A673 (cell line): Measurements from ENCODE around the gene TNRC6A. TPM values are rescaled to one million over a fixed set of nuclear protein-coding genes. Genes with fewer than 3 reads are reported as not detected.

ENCODE experiments used
- BruUV-seq: library from RNA; stranded (reverse); fragments of 400-500 nt; replicated peaks from 2 replicates; lab custom pipeline; 2021; lab: Mats Ljungman, UMichigan
- CTCF ChIA-PET: fragments of 300-600 bp; sonication (Branson Sonifier 250); formaldehyde crosslinking; loops from one replicate; lab custom pipeline; 2022; ENCODE audit warnings: antibody characterized with exemption; lab: Charles Lee
- POLR2A ChIA-PET: fragments of 300-600 bp; sonication (Branson Sonifier 250); formaldehyde crosslinking; loops from one replicate; lab custom pipeline; 2022; ENCODE audit warnings: antibody characterized with exemption; ENCODE audit not compliant: low non-redundant PET; lab: Charles Lee
- DNase-seq: peaks from one replicate; pipeline ENCODE4 v3.0.0-alpha.2; 2015; ENCODE audit warnings: low spot score
- H3K27ac ChIP-seq: fragments of 200-600 bp; sonication (generic); 2 replicates; pipeline ENCODE4 v1.5.1; 2016; ENCODE audit warnings: mixed run types, low read depth, mild to moderate bottlenecking, mixed read lengths, antibody characterized with exemption, low read length; ENCODE audit not compliant: poor library complexity, severe bottlenecking
- H3K27me3 ChIP-seq: fragments of 200-600 bp; sonication (generic); replicated peaks from 2 replicates; pipeline ENCODE4 v1.6.1; 2017; ENCODE audit warnings: mixed run types, low read depth, mild to moderate bottlenecking, mixed read lengths, antibody characterized with exemption, low read length; ENCODE audit not compliant: insufficient read depth, poor library complexity
- H3K36me3 ChIP-seq: fragments of 200-600 bp; sonication (generic); 2 replicates; pipeline ENCODE4 v1.6.1; 2016; ENCODE audit warnings: mixed run types, mild to moderate bottlenecking, mixed read lengths, antibody characterized with exemption, low read length; ENCODE audit not compliant: insufficient read depth, poor library complexity, severe bottlenecking
- H3K4me1 ChIP-seq: fragments of 200-600 bp; sonication (generic); 2 replicates; pipeline ENCODE4 v1.6.1; 2017; ENCODE audit warnings: mixed run types, mild to moderate bottlenecking, mixed read lengths, antibody characterized with exemption, low read length; ENCODE audit not compliant: insufficient read depth, poor library complexity, severe bottlenecking
- H3K4me3 ChIP-seq: fragments of 200-600 bp; sonication (generic); 2 replicates; pipeline ENCODE4 v1.5.1; 2016; ENCODE audit warnings: low read depth, mixed run types, mild to moderate bottlenecking, mixed read lengths, low read length; ENCODE audit not compliant: poor library complexity, severe bottlenecking
- H3K9me3 ChIP-seq: fragments of 200-600 bp; sonication (generic); 2 replicates; pipeline ENCODE4 v1.6.1; 2016; ENCODE audit warnings: mixed run types, low read depth, mild to moderate bottlenecking, mixed read lengths, antibody characterized with exemption, low read length; ENCODE audit not compliant: poor library complexity, severe bottlenecking
- CTCF ChIP-seq: fragments of 300-800, 200-600 bp; sonication (generic); conservative IDR thresholded peaks from 2 replicates; pipeline ENCODE4 v1.5.1; 2017; ENCODE audit warnings: low read depth, mild to moderate bottlenecking, antibody characterized with exemption, low read length, moderate library complexity, mixed read lengths
- EZH2 ChIP-seq: fragments of 200-600 bp; sonication (generic); IDR thresholded peaks from 2 replicates; pipeline ENCODE4 v1.6.1; 2017; ENCODE audit warnings: borderline replicate concordance, low read depth, mild to moderate bottlenecking, mixed read lengths, antibody characterized with exemption, low read length; ENCODE audit not compliant: poor library complexity, severe bottlenecking
- intact Hi-C: fragments of 100-400 bp; cut with micrococcal nuclease; formaldehyde crosslinking; loops from one replicate; pipeline ENCODE4 v1.10.0; 2022; ENCODE audit not compliant: unreplicated experiment
- total RNA-seq: library from RNA; stranded (reverse); gene quantifications from 2 replicates; pipeline ENCODE4 v1.2.3, GENCODE V29; 2021

TNRC6A gene
- total RNA-seq, 1 experiment from 2014 or later: 90.8 TPM

DNA sequence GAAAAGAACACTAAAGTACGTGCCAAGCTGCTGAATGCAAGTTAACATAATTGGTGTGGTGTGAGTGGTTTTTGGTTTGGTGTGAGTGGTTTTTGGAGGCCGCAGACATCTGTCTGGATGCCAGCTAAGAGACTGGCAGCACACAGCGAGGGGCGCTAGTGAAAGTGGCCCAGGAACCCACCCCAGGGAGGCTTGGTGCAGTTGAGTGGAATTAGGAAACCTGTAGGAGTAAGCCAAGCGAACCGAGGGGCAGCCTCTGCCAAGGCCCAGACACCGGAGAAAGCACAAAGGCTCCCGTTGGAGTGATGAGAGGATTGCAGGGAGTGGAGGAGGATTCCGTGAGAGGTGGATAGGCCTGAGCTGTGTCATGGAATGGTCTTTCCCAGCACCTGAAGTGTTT is 91.7 kb downstream of the TNRC6A start:
- no peak overlapping the region for H3K27ac ChIP-seq
- no peak for DNase-seq
- H3K4me3 ChIP-seq: no peak overlapping the region
- H3K9me3 ChIP-seq: no peaks in the 10 kb centered on the region
- no peaks in the 10 kb centered on the region for H3K4me1 ChIP-seq
- TF ChIP-seq CTCF: no peak
- TF ChIP-seq EZH2: no peak
- CTCF ChIA-PET: no interaction called here
- intact Hi-C loops: no loop called here
- no TSS peak for BruUV-seq
- H3K27me3 ChIP-seq: no peaks in the 10 kb centered on the region
- POLR2A ChIA-PET: no interaction called here
- peaks cover 85% of the 10 kb centered on the region for H3K36me3 ChIP-seq

GRCh38 chr16:24822542-24822941 is 93.1 kb downstream of the TNRC6A start:
- H3K27ac ChIP-seq: no peak overlapping the region

GRCh38 chr16:24822974-24823373 is 93.5 kb downstream of the TNRC6A start:
- DNase-seq: no peak
- no peak for TF ChIP-seq CTCF
- no peak for TF ChIP-seq EZH2
- H3K27me3 ChIP-seq: no peaks in the 10 kb centered on the region
- CTCF ChIA-PET: no interaction called here
- H3K4me3 ChIP-seq: no peak overlapping the region
- H3K4me1 ChIP-seq: no peaks in the 10 kb centered on the region
- no peak overlapping the region for H3K27ac ChIP-seq
- intact Hi-C loops: no loop called here
- no TSS peak for BruUV-seq
- no peaks in the 10 kb centered on the region for H3K9me3 ChIP-seq
- POLR2A ChIA-PET: no interaction called here
- peaks cover 72% of the 10 kb centered on the region for H3K36me3 ChIP-seq

More at GRCh38 chr16:24822542-24822941, 93.1 kb downstream of the TNRC6A start:
- CTCF ChIA-PET: no interaction called here
- no TSS peak for BruUV-seq
- DNase-seq: no peak
- Histone ChIP-seq H3K9me3 (no peaks in the 10 kb centered on the region), H3K27me3 (no peaks in the 10 kb centered on the region), H3K4me1 (no peaks in the 10 kb centered on the region), H3K4me3 (no peak overlapping the region), H3K36me3 (peaks cover 76% of the 10 kb centered on the region)
- POLR2A ChIA-PET: no interaction called here
- no peak for TF ChIP-seq EZH2
- no peak for TF ChIP-seq CTCF
- intact Hi-C loops: no loop called here
